Esophagus muscularis mucosa (tissue), 4 donors: Measurements from ENCODE around the gene SYTL2. TPM values are rescaled to one million over a fixed set of nuclear protein-coding genes. Genes with fewer than 3 reads are reported as not detected.

Experiments
- DNase-seq: peaks from one replicate; pipeline ENCODE4 v3.0.0-alpha.2; 2017; ENCODE audit errors: extremely low spot score
- H3K27ac ChIP-seq, 4 donors: fragments of 200-600 bp; sonication (generic); replicated peaks in 1 of 4; 1 replicate in 3 of 4; 2 replicates in 1 of 4; pipeline ENCODE4 v1.5.1; 2016 to 2019; ENCODE audit warnings: mild to moderate bottlenecking in 1 of 4
- H3K27me3 ChIP-seq, 4 donors: fragments of 200-600 bp; sonication (generic); one replicate each; pipeline versions ENCODE4 v1.5.1 to v1.6.0; 2016 to 2019
- H3K36me3 ChIP-seq, 4 donors: fragments of 200-600 bp; sonication (generic); one replicate each; pipeline ENCODE4 v1.5.1; 2016 to 2019
- H3K4me1 ChIP-seq, 4 donors: fragments of 200-600 bp; sonication (generic); one replicate each; pipeline ENCODE4 v1.5.1; 2016 to 2019
- H3K4me3 ChIP-seq, 4 donors: fragments of 200-600 bp; sonication (generic); 1 replicate in 2 of 4; 2 replicates in 2 of 4; pipeline ENCODE4 v1.5.1; 2016 to 2019; ENCODE audit warnings: mild to moderate bottlenecking in 4 of 4, moderate library complexity in 1 of 4
- H3K9me3 ChIP-seq, 4 donors: fragments of 200-600 bp; sonication (generic); 1 replicate in 3 of 4; 2 replicates in 1 of 4; pipeline ENCODE4 v1.5.1; 2016 to 2019
- CTCF ChIP-seq, 3 experiments: fragments of 200-600 bp in 2 of 3; fragments of 450-650 bp in 1 of 3; sonication (generic) in 2 of 3; IDR thresholded peaks; one replicate each; pipeline ENCODE4 v1.5.1; 2017 to 2019; ENCODE audit warnings: antibody characterized with exemption in 3 of 3, mild to moderate bottlenecking in 2 of 3, moderate library complexity in 1 of 3
- EP300 ChIP-seq: sonication (generic); formaldehyde crosslinking; IDR thresholded peaks from one replicate; pipeline ENCODE4 v1.6.1; 2017; ENCODE audit warnings: antibody characterized with exemption
- POLR2A ChIP-seq: fragments of 450-650 bp; IDR thresholded peaks from one replicate; pipeline ENCODE4 v1.6.1; 2017; ENCODE audit warnings: antibody characterized with exemption, moderate library complexity, mild to moderate bottlenecking, low read depth
- POLR2AphosphoS5 ChIP-seq, 2 donors: sonication (generic); formaldehyde crosslinking; IDR thresholded peaks; one replicate each; pipeline ENCODE4 v1.6.1; 2017; ENCODE audit warnings: antibody characterized with exemption in 2 of 2
- WGBS: methylation state at CpG from one replicate; pipeline ENCODE4 v1.1.5; 2018; 5-methylcytosine and 5-hydroxymethylcytosine counted together
- intact Hi-C: fragments of 100-400 bp; cut with DNase I; formaldehyde crosslinking; loops from one replicate; pipeline ENCODE4 v1.15.1; 2023
- total RNA-seq, 4 donors: library from RNA; depleted of rRNA; stranded (reverse); fragments of >200 nt; gene quantifications; one replicate each; pipeline versions ENCODE4 v1.1.0 to v1.2.1, GENCODE V29; 2016

SYTL2 gene
- total RNA-seq, 4 donors from 2014 or later, result 7.1 to 10.4 (median 8.8) TPM

- intact Hi-C loops, result no loop called here
- no peak for DNase-seq
- Histone ChIP-seq H3K27me3 (no peaks in the 10 kb centered on the region), H3K4me3 (no peak overlapping the region), H3K9me3 (peaks cover 0 to 6% (median 0%) of the 10 kb centered on the region in 4 donors), H3K36me3 (no peaks in the 10 kb centered on the region), H3K4me1 (no peaks in the 10 kb centered on the region), H3K27ac (no peak overlapping the region)
- TF ChIP-seq EP300, result no peak
- TF ChIP-seq POLR2AphosphoS5 (IDR thresholded peaks at IDR 0.05), result no peak
- no peak for TF ChIP-seq CTCF (IDR thresholded peaks at IDR 0.05)
- TF ChIP-seq POLR2A, result no peak
- 79% methylated on average over 4 of the region's 4 CpGs for WGBS
Observed at GRCh38 chr11:85764796-85765195, 46.1 kb downstream of the SYTL2 start.

GRCh38 chr11:85762226-85762625 is 48.7 kb downstream of the SYTL2 start:
- intact Hi-C loops, result no loop called here
- no peaks in the 10 kb centered on the region for H3K4me1 ChIP-seq
- no peak for DNase-seq

GRCh38 chr11:85759915-85760314 is 51.0 kb downstream of the SYTL2 start:
- H3K27ac ChIP-seq, result no peak overlapping the region
- DNase-seq, result no peak
- H3K27me3 ChIP-seq, result no peaks in the 10 kb centered on the region
- no peaks in the 10 kb centered on the region for H3K36me3 ChIP-seq
- no peak overlapping the region for H3K4me3 ChIP-seq
- 89% methylated on average over 2 of the region's 2 CpGs for WGBS
- intact Hi-C loops, result no loop called here
- no peak for TF ChIP-seq POLR2A
- TF ChIP-seq EP300, result no peak
- no peak for TF ChIP-seq POLR2AphosphoS5 (IDR thresholded peaks at IDR 0.05)
- TF ChIP-seq CTCF (IDR thresholded peaks at IDR 0.05), result no peak
- no peaks in the 10 kb centered on the region for H3K9me3 ChIP-seq
- no peaks in the 10 kb centered on the region for H3K4me1 ChIP-seq

More at GRCh38 chr11:85762226-85762625, 48.7 kb downstream of the SYTL2 start:
- no peak overlapping the region for H3K27ac ChIP-seq
- no peaks in the 10 kb centered on the region for H3K9me3 ChIP-seq
- no peak for TF ChIP-seq CTCF (IDR thresholded peaks at IDR 0.05)
- TF ChIP-seq EP300, result no peak
- TF ChIP-seq POLR2AphosphoS5 (IDR thresholded peaks at IDR 0.05), result no peak
- no peak for TF ChIP-seq POLR2A
- no peaks in the 10 kb centered on the region for H3K27me3 ChIP-seq
- no peak overlapping the region for H3K4me3 ChIP-seq
- no peaks in the 10 kb centered on the region for H3K36me3 ChIP-seq
- WGBS, result 100% methylated on average over 1 of the region's 1 CpG

GRCh38 chr11:85758480-85759039 is 52.4 kb downstream of the SYTL2 start:
- no peak overlapping the region for H3K4me3 ChIP-seq
- TF ChIP-seq POLR2A (no peak), EP300 (no peak), CTCF (IDR thresholded peaks at IDR 0.05) (no peak), POLR2AphosphoS5 (IDR thresholded peaks at IDR 0.05) (no peak)
- DNase-seq, result no peak
- H3K9me3 ChIP-seq, result no peaks in the 10 kb centered on the region
- no peaks in the 10 kb centered on the region for H3K36me3 ChIP-seq
- H3K4me1 ChIP-seq, result no peaks in the 10 kb centered on the region
- WGBS, result 68% methylated on average over 1 of the region's 1 CpG
- intact Hi-C loops, result no loop called here
- H3K27me3 ChIP-seq, result no peaks in the 10 kb centered on the region
- no peak overlapping the region for H3K27ac ChIP-seq

- intact Hi-C loops, result no loop called here
- H3K27ac ChIP-seq, result no peak overlapping the region
Observed at GRCh38 chr11:85758026-85758425, 52.9 kb downstream of the SYTL2 start.

More at GRCh38 chr11:85758026-85758425, 52.9 kb downstream of the SYTL2 start:
- H3K4me3 ChIP-seq, result no peak overlapping the region
- no peaks in the 10 kb centered on the region for H3K4me1 ChIP-seq
- no peak for DNase-seq
- no peaks in the 10 kb centered on the region for H3K27me3 ChIP-seq
- no peaks in the 10 kb centered on the region for H3K36me3 ChIP-seq
- WGBS, result 98% methylated on average over 4 of the region's 4 CpGs
- TF ChIP-seq POLR2A, result no peak
- no peak for TF ChIP-seq POLR2AphosphoS5 (IDR thresholded peaks at IDR 0.05)
- no peak for TF ChIP-seq EP300
- no peak for TF ChIP-seq CTCF (IDR thresholded peaks at IDR 0.05)
- H3K9me3 ChIP-seq, result no peaks in the 10 kb centered on the region
